Liver (tissue), 3 donors: ENCODE measurements around the gene CD81.

ENCODE experiments used
- FOXA1 ChIP-seq: IDR thresholded peaks from 2 replicates; pipeline ENCODE4 v1.6.1; 2016; ENCODE audit warnings: antibody characterized with exemption
- GABPA ChIP-seq, 2 donors: IDR thresholded peaks in 1 of 2; conservative IDR thresholded peaks in 1 of 2; 2 replicates each; pipeline ENCODE4 v1.6.1; 2016; ENCODE audit warnings: antibody characterized with exemption in 2 of 2, mild to moderate bottlenecking in 1 of 2, moderate library complexity in 1 of 2
- HNF4G ChIP-seq: IDR thresholded peaks from 2 replicates; pipeline ENCODE4 v1.6.1; 2016; ENCODE audit warnings: antibody characterized with exemption
- RAD21 ChIP-seq, 2 donors: IDR thresholded peaks; 2 replicates each; pipeline ENCODE4 v1.6.1; 2016; ENCODE audit warnings: antibody characterized with exemption in 2 of 2, mild to moderate bottlenecking in 2 of 2
- SP1 ChIP-seq: IDR thresholded peaks from 2 replicates; pipeline ENCODE4 v1.6.1; 2018; ENCODE audit warnings: antibody characterized with exemption, mild to moderate bottlenecking
- YY1 ChIP-seq: IDR thresholded peaks from 2 replicates; pipeline ENCODE4 v1.6.1; 2016; ENCODE audit warnings: antibody characterized with exemption, mild to moderate bottlenecking
- TF ChIP-seq, protein P1 (sequence below): fragments of 150-350 bp; IDR thresholded peaks from 2 replicates; pipeline ENCODE4 v1.5.1; 2017; ENCODE audit warnings: improper control_type of control experiment, low read depth, low read length; ENCODE audit not compliant: missing input control
- TF ChIP-seq, protein P2 (sequence below): IDR thresholded peaks from 2 replicates; pipeline ENCODE4 v1.6.1; 2016; ENCODE audit warnings: antibody characterized with exemption
- TF ChIP-seq, protein P3 (sequence below): IDR thresholded peaks from 2 replicates; pipeline ENCODE4 v1.6.1; 2016; ENCODE audit warnings: antibody characterized with exemption
- TF ChIP-seq, protein P4 (sequence below): IDR thresholded peaks from 2 replicates; pipeline ENCODE4 v1.6.1; 2016; ENCODE audit warnings: antibody characterized with exemption, mild to moderate bottlenecking
- donor health status: healthy.
- donor health status: healthy.

DNA sequence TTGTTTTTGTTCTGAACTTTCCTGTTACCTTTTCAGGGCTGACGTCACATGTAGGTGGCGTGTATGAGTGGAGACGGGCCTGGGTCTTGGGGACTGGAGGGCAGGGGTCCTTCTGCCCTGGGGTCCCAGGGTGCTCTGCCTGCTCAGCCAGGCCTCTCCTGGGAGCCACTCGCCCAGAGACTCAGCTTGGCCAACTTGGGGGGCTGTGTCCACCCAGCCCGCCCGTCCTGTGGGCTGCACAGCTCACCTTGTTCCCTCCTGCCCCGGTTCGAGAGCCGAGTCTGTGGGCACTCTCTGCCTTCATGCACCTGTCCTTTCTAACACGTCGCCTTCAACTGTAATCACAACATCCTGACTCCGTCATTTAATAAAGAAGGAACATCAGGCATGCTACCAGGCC, 19.9 kb downstream of the CD81 start:
- no peak for TF ChIP-seq SP1
- TF ChIP-seq RAD21 (IDR thresholded peaks at IDR 0.05) = no peak
- TF ChIP-seq, protein P1, sequence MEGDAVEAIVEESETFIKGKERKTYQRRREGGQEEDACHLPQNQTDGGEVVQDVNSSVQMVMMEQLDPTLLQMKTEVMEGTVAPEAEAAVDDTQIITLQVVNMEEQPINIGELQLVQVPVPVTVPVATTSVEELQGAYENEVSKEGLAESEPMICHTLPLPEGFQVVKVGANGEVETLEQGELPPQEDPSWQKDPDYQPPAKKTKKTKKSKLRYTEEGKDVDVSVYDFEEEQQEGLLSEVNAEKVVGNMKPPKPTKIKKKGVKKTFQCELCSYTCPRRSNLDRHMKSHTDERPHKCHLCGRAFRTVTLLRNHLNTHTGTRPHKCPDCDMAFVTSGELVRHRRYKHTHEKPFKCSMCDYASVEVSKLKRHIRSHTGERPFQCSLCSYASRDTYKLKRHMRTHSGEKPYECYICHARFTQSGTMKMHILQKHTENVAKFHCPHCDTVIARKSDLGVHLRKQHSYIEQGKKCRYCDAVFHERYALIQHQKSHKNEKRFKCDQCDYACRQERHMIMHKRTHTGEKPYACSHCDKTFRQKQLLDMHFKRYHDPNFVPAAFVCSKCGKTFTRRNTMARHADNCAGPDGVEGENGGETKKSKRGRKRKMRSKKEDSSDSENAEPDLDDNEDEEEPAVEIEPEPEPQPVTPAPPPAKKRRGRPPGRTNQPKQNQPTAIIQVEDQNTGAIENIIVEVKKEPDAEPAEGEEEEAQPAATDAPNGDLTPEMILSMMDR = no peak
- TF ChIP-seq, protein P2, sequence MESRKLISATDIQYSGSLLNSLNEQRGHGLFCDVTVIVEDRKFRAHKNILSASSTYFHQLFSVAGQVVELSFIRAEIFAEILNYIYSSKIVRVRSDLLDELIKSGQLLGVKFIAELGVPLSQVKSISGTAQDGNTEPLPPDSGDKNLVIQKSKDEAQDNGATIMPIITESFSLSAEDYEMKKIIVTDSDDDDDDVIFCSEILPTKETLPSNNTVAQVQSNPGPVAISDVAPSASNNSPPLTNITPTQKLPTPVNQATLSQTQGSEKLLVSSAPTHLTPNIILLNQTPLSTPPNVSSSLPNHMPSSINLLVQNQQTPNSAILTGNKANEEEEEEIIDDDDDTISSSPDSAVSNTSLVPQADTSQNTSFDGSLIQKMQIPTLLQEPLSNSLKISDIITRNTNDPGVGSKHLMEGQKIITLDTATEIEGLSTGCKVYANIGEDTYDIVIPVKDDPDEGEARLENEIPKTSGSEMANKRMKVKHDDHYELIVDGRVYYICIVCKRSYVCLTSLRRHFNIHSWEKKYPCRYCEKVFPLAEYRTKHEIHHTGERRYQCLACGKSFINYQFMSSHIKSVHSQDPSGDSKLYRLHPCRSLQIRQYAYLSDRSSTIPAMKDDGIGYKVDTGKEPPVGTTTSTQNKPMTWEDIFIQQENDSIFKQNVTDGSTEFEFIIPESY = no peak
- no peak for TF ChIP-seq YY1
- no peak for TF ChIP-seq FOXA1
- TF ChIP-seq GABPA (IDR thresholded peaks at IDR 0.05 in 1 of 2, conservative IDR thresholded peaks at IDR 0.05 in 1 of 2) = no peak
- TF ChIP-seq, protein P3, sequence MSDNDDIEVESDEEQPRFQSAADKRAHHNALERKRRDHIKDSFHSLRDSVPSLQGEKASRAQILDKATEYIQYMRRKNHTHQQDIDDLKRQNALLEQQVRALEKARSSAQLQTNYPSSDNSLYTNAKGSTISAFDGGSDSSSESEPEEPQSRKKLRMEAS = no peak
- no peak for TF ChIP-seq HNF4G
- TF ChIP-seq, protein P4, sequence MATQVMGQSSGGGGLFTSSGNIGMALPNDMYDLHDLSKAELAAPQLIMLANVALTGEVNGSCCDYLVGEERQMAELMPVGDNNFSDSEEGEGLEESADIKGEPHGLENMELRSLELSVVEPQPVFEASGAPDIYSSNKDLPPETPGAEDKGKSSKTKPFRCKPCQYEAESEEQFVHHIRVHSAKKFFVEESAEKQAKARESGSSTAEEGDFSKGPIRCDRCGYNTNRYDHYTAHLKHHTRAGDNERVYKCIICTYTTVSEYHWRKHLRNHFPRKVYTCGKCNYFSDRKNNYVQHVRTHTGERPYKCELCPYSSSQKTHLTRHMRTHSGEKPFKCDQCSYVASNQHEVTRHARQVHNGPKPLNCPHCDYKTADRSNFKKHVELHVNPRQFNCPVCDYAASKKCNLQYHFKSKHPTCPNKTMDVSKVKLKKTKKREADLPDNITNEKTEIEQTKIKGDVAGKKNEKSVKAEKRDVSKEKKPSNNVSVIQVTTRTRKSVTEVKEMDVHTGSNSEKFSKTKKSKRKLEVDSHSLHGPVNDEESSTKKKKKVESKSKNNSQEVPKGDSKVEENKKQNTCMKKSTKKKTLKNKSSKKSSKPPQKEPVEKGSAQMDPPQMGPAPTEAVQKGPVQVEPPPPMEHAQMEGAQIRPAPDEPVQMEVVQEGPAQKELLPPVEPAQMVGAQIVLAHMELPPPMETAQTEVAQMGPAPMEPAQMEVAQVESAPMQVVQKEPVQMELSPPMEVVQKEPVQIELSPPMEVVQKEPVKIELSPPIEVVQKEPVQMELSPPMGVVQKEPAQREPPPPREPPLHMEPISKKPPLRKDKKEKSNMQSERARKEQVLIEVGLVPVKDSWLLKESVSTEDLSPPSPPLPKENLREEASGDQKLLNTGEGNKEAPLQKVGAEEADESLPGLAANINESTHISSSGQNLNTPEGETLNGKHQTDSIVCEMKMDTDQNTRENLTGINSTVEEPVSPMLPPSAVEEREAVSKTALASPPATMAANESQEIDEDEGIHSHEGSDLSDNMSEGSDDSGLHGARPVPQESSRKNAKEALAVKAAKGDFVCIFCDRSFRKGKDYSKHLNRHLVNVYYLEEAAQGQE = no peak
